Measurements from ENCODE around the gene NLK. TPM values are rescaled to one million over a fixed set of nuclear protein-coding genes. Genes with fewer than 3 reads are reported as not detected.
"Not testable (repeated sequence)": the region's sequence is repeated elsewhere in the genome, so short reads cannot be mapped to it uniquely, and the experiment has no call there.

The NLK gene
- 1 to 10 TPM; 7.1 to 8.8 TPM for total RNA-seq

DNA sequence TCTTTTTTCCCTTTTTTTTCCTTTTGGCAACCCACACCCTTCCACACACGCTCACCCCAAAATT, at the start of gene NLK:
Gene NLK, plus strand, starts transcription at position 21 of the 64 bp plus-strand sequence. CDS start 197 bp downstream, outside the sequence.
- intact Hi-C loops (cut with DNase I, micrococcal nuclease), result loop anchor here (5.0 to 10.0 kb wide), 5 partner anchors 52 to 602 kb away; partner anchors contain the start of genes BLTP2 (in 1 of the 2) and LYRM9 (in 1 of the 2)
- Mint-ChIP-seq H3K4me3 (peak within 1 kb of the TSS; percentile 79), H3K36me3 (ENCODE audit: low read depth) (peaks cover 17% of the 10 kb centered on the region), H3K27ac (peak within 1 kb of the TSS; percentile 66), H3K9me3 (ENCODE audit: low read depth) (no peaks in the 10 kb centered on the region), H3K4me1 (peaks cover 64% of the 10 kb centered on the region), H3K27me3 (no peaks in the 10 kb centered on the region)
- no peak for DNase-seq
- ATAC-seq, result no peak
- POLR2A ChIA-PET, result no interaction called here
- CTCF ChIA-PET, result no interaction called here

- ChIA-PET CTCF (no interaction called here), POLR2A (no interaction called here)
- no peak overlapping the region for H3K27ac Mint-ChIP-seq
- H3K4me3 Mint-ChIP-seq, result no peak overlapping the region
- H3K9me3 Mint-ChIP-seq (ENCODE audit: low read depth), result no peaks in the 10 kb centered on the region
- no peak for ATAC-seq
- no peaks in the 10 kb centered on the region for H3K4me1 Mint-ChIP-seq
- intact Hi-C loops (cut with DNase I, micrococcal nuclease), result no loop called here
- peaks cover 5% of the 10 kb centered on the region for H3K27me3 Mint-ChIP-seq
- no peaks in the 10 kb centered on the region for H3K36me3 Mint-ChIP-seq (ENCODE audit: low read depth)
- no peak for DNase-seq
These were observed 49.2 kb upstream of the NLK start for GRCh38 chr17:27993161-27993695.

GRCh38 chr17:27993723-27994310, 48.7 kb upstream of the NLK start:
- ATAC-seq (no peak), DNase-seq (no peak)
- POLR2A ChIA-PET, result no interaction called here
- H3K27ac Mint-ChIP-seq, result no peak overlapping the region
- no peak overlapping the region for H3K4me3 Mint-ChIP-seq
- H3K27me3 Mint-ChIP-seq, result peaks cover 7% of the 10 kb centered on the region
- no peaks in the 10 kb centered on the region for H3K4me1 Mint-ChIP-seq
- intact Hi-C loops (cut with DNase I, micrococcal nuclease), result no loop called here
- CTCF ChIA-PET, result interaction anchor here (1.1 kb wide), 1 partner anchor 18 kb away, joined by 3 read pairs; no protein-coding TSS in a partner anchor
- no peaks in the 10 kb centered on the region for H3K9me3 Mint-ChIP-seq (ENCODE audit: low read depth)
- no peaks in the 10 kb centered on the region for H3K36me3 Mint-ChIP-seq (ENCODE audit: low read depth)

- H3K4me3 Mint-ChIP-seq, result no peak overlapping the region
- H3K9me3 Mint-ChIP-seq (ENCODE audit: low read depth), result no peaks in the 10 kb centered on the region
- H3K4me1 Mint-ChIP-seq, result no peaks in the 10 kb centered on the region
- CTCF ChIA-PET, result interaction anchor here (0.5 to 1.1 kb wide), 2 partner anchors 17 to 25 kb away, joined by 3 read pairs; no protein-coding TSS in a partner anchor
- POLR2A ChIA-PET, result no interaction called here
- ATAC-seq, result no peak
- intact Hi-C loops (cut with DNase I, micrococcal nuclease), result no loop called here
- no peak for DNase-seq
- H3K36me3 Mint-ChIP-seq (ENCODE audit: low read depth), result no peaks in the 10 kb centered on the region
- peaks cover 8% of the 10 kb centered on the region for H3K27me3 Mint-ChIP-seq
- H3K27ac Mint-ChIP-seq, result no peak overlapping the region
These were observed 47.9 kb upstream of the NLK start for GRCh38 chr17:27994586-27994985.

GRCh38 chr17:27995554-27995953, 46.9 kb upstream of the NLK start:
- Mint-ChIP-seq H3K9me3 (ENCODE audit: low read depth) (no peaks in the 10 kb centered on the region), H3K27me3 (peaks cover 11% of the 10 kb centered on the region), H3K36me3 (ENCODE audit: low read depth) (no peaks in the 10 kb centered on the region), H3K4me3 (no peak overlapping the region), H3K27ac (no peak overlapping the region), H3K4me1 (no peaks in the 10 kb centered on the region)
- ChIA-PET CTCF (no interaction called here), POLR2A (no interaction called here)
- ATAC-seq (no peak), DNase-seq (no peak)
- intact Hi-C loops (cut with DNase I, micrococcal nuclease), result loop anchor here in 1 of 2 experiments (5.0 kb wide), 1 partner anchor 38 kb away; no protein-coding TSS in a partner anchor

DNA sequence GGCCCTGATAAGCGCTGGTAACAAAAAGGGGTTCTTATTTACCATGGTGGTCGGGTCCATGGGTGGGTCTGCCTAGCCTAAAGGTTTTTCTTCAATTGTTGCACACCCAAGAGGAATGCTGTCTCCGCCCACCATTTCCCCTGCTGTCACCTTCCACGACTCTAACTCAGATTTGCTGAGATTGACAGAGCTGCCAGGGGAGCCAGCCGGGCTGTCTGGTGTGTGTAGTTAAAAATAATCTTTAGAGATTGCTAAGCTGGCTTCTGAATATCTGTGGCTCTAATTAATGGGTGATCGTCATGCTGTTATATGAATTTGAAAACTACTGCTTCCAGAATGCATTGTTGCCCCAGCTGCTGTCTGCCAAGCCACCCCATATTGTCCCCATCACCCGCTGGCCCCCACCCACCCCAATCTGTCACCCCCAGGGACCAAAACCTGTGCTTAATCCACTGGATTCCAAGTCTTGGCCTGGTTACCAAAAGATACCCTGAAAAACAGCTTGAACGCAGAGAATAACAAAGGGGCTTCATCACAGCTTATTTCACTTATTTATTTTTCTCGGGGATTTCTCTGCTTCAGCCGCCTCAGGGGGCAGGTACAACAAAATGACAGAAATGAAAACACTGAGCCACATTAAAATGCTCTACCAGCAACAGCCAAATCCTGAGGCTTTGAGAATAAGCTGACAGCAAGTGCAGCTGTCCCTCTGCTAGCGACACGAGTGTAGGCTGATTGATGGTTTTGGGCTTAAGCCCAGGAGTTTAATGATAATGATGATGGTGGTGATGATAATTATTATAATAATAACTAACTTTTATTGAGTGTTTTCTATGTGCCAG, 46.1 kb upstream of the NLK start:
- Mint-ChIP-seq H3K4me3 (no peak overlapping the region), H3K9me3 (ENCODE audit: low read depth) (no peaks in the 10 kb centered on the region), H3K4me1 (no peaks in the 10 kb centered on the region), H3K36me3 (ENCODE audit: low read depth) (no peaks in the 10 kb centered on the region), H3K27me3 (peaks cover 9% of the 10 kb centered on the region), H3K27ac (no peak overlapping the region)
- POLR2A ChIA-PET, result no interaction called here
- ATAC-seq (no peak), DNase-seq (no peak)
- intact Hi-C loops (cut with DNase I, micrococcal nuclease), result loop anchor here in 1 of 2 experiments (5.0 kb wide), 1 partner anchor 39 kb away; no protein-coding TSS in a partner anchor
- CTCF ChIA-PET, result interaction anchor here (1.1 kb wide), 1 partner anchor 116 kb away, joined by 3 read pairs; no protein-coding TSS in a partner anchor

GRCh38 chr17:27997044-27997401, 45.5 kb upstream of the NLK start:
- Mint-ChIP-seq H3K36me3 (ENCODE audit: low read depth) (no peaks in the 10 kb centered on the region), H3K4me1 (no peaks in the 10 kb centered on the region), H3K27me3 (peaks cover 9% of the 10 kb centered on the region), H3K27ac (no peak overlapping the region), H3K4me3 (no peak overlapping the region), H3K9me3 (ENCODE audit: low read depth) (no peaks in the 10 kb centered on the region)
- intact Hi-C loops (cut with DNase I, micrococcal nuclease), result loop anchor here in 1 of 2 experiments (5.0 kb wide), 1 partner anchor 40 kb away; no protein-coding TSS in a partner anchor
- no peak for DNase-seq
- POLR2A ChIA-PET, result no interaction called here
- CTCF ChIA-PET, result interaction anchor here (1.1 kb wide), 1 partner anchor 116 kb away, joined by 3 read pairs; no protein-coding TSS in a partner anchor
- no peak for ATAC-seq

GRCh38 chr17:27997522-27997921, 45.0 kb upstream of the NLK start:
- ChIA-PET CTCF (no interaction called here), POLR2A (interaction anchor here (0.5 kb wide), 1 partner anchor 471 kb away, joined by 4 read pairs; no protein-coding TSS in a partner anchor)
- intact Hi-C loops (cut with DNase I, micrococcal nuclease), result loop anchor here in 1 of 2 experiments (5.0 kb wide), 1 partner anchor 40 kb away; no protein-coding TSS in a partner anchor
- DNase-seq (no peak), ATAC-seq (no peak)
- Mint-ChIP-seq H3K4me3 (no peak overlapping the region), H3K4me1 (no peaks in the 10 kb centered on the region), H3K27me3 (peaks cover 9% of the 10 kb centered on the region), H3K9me3 (ENCODE audit: low read depth) (no peaks in the 10 kb centered on the region), H3K36me3 (ENCODE audit: low read depth) (no peaks in the 10 kb centered on the region), H3K27ac (no peak overlapping the region)

GRCh38 chr17:28001149-28001548, 41.3 kb upstream of the NLK start:
- DNase-seq (no peak), ATAC-seq (peak; percentile 42)
- intact Hi-C loops (cut with DNase I, micrococcal nuclease), result no loop called here
- Mint-ChIP-seq H3K4me1 (no peaks in the 10 kb centered on the region), H3K27ac (no peak overlapping the region), H3K9me3 (ENCODE audit: low read depth) (no peaks in the 10 kb centered on the region), H3K27me3 (peaks cover 6% of the 10 kb centered on the region), H3K4me3 (no peak overlapping the region), H3K36me3 (ENCODE audit: low read depth) (no peaks in the 10 kb centered on the region)
- CTCF ChIA-PET, result interaction anchor here (0.8 to 1.6 kb wide), 3 partner anchors 15 to 251 kb away, joined by 3 to 5 read pairs (median 4); no protein-coding TSS in a partner anchor
- POLR2A ChIA-PET, result no interaction called here

- ATAC-seq (peak; percentile 80), DNase-seq (no peak)
- POLR2A ChIA-PET, result no interaction called here
- intact Hi-C loops (cut with DNase I, micrococcal nuclease), result no loop called here
- no peaks in the 10 kb centered on the region for H3K36me3 Mint-ChIP-seq (ENCODE audit: low read depth)
- peaks cover 2% of the 10 kb centered on the region for H3K27me3 Mint-ChIP-seq
- no peaks in the 10 kb centered on the region for H3K9me3 Mint-ChIP-seq (ENCODE audit: low read depth)
- no peak overlapping the region for H3K4me3 Mint-ChIP-seq
- CTCF ChIA-PET, result interaction anchor here (0.7 kb wide), 1 partner anchor 316 kb away, joined by 3 read pairs; no protein-coding TSS in a partner anchor
- H3K27ac Mint-ChIP-seq, result no peak overlapping the region
- no peaks in the 10 kb centered on the region for H3K4me1 Mint-ChIP-seq
These were observed 38.1 kb upstream of the NLK start for GRCh38 chr17:28004344-28004743.

DNA sequence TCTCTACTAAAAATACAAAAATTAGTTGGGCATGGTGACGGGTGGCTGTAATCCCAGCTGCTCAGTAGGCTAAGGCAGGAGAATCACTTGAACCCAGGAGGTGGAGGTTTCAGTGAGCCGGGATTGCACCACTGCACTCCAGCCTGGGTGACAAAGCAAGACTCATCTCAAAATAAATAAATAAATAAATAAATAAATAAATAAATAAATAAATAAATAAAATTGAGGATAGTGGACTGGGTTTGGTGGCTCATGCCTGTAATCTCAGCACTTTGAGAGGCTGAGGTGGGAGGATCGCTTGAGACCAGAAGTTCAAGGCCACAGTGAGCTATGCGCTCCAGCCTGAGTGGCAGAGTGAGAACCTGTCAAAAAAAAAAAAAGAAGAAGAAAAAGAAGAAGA, 34.6 kb upstream of the NLK start:
- DNase-seq; H3K27me3 Mint-ChIP-seq; H3K4me1 Mint-ChIP-seq; CTCF ChIA-PET; intact Hi-C loops (cut with DNase I, micrococcal nuclease); H3K36me3 Mint-ChIP-seq (ENCODE audit: low read depth); ATAC-seq; H3K9me3 Mint-ChIP-seq (ENCODE audit: low read depth); H3K4me3 Mint-ChIP-seq; H3K27ac Mint-ChIP-seq; POLR2A ChIA-PET: not testable (repeated sequence)

DNA sequence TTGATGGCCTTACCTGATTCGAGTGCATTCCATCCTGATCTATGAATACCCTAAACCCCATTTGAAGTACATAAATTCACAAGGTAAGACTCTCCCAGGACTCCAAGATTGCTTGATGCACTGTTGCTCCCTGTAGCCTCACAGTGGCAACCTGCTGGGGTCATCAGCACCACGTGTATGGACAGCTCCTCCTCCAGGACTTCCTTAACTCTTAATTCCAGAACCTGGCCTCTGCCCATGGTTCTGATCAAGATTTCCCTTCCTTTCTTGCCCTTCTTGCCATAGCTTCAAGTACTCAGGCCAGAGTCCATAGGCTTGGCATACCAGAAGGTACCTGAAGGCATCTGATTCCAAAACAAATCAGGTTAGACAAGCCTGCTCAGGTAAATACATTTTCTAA, 34.0 kb upstream of the NLK start:
- no peaks in the 10 kb centered on the region for H3K4me1 Mint-ChIP-seq
- no peaks in the 10 kb centered on the region for H3K9me3 Mint-ChIP-seq (ENCODE audit: low read depth)
- ATAC-seq (no peak), DNase-seq (peak; percentile 24)
- no peak overlapping the region for H3K27ac Mint-ChIP-seq
- H3K36me3 Mint-ChIP-seq (ENCODE audit: low read depth), result no peaks in the 10 kb centered on the region
- ChIA-PET POLR2A (no interaction called here), CTCF (interaction anchor here (0.7 kb wide), 1 partner anchor 8 kb away, joined by 3 read pairs; no protein-coding TSS in a partner anchor)
- intact Hi-C loops (cut with DNase I, micrococcal nuclease), result no loop called here
- no peak overlapping the region for H3K4me3 Mint-ChIP-seq
- H3K27me3 Mint-ChIP-seq, result peaks cover 7% of the 10 kb centered on the region

Data from activated CD4-positive, alpha-beta T cell treated with anti-CD3 and anti-CD28 coated beads for 36 hours (primary cell).